ENCODE measurements around the gene AREL1.

The AREL1 gene

DNA sequence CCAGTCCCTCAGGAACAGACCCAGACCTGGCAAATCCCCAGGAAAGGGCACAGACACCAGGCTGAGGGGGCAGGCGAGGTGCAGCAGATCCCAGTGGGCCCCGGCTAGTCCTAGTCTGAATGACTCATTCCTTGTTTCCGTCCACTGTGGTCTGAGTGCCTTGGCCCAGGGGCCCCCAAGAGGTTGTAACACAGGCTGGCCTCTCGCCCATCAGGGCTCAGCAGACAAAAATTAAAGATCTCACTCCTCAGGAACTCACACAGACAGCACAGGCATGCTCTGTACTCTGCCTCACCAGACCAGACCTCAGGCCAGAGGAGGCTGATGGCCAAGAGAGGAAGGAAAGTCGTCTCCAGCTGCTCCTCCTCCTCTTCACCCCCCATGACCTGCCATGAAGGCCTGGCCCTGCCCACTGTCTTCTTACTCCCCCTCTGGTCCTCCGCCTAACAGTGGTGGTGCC, 93.2 kb downstream of the AREL1 start:
- DNase-seq (no peak), ATAC-seq (no peak)
- Mint-ChIP-seq H3K4me3 (peak overlapping the region in 1 of 2 donors; percentile 58), H3K27me3 (peaks cover 16% of the 10 kb centered on the region), H3K9me3 (no peaks in the 10 kb centered on the region), H3K27ac (peak overlapping the region in 1 of 2 donors; percentile 16), H3K4me1 (peaks cover 67% of the 10 kb centered on the region)

DNA sequence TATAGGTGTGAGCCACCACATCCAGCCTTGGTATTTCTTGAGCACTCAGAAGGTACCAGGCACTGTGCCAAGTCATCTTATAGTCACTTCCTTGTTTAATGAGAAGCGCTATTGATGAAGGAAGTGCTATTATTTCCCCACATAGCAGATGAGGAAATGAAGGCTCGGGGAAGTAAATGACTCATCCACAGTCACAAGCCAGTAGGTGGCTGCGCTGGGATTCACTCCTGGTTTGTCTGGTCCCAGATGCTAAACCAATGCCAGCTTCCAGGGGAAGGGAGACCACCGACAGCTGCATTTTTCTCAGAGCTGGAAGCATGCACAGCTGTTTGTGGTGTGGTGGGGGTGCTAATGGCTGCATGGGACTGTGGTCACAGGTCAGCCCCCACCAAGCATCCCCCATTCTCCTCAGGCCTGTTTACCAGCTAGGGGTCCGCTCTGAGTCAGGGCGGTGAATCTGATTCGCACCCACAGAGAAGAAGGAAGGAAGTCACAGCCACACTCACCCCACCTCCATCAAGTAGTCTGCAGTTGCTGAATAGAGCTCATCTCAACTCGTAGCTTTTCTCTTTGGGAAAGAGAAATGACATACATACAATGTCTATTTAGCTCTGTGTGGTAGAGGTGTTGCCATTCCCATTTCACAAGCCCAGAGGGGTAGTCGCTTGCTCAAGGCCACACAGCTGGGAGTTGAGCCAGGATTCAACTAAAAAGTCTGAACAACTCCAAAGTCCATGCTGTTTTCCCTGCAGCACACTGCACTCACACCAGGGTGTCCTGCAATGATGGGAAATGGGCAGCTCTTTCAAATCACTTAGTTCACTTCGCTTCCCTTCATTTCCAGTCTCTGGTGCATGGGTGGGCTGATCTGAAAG, 94.6 kb downstream of the AREL1 start:
- H3K27me3 Mint-ChIP-seq, result peaks cover 30% of the 10 kb centered on the region
- DNase-seq (peak; percentile 65 to 86), ATAC-seq (peak; percentile 86)
- peak overlapping the region; percentile 30 to 44 for H3K27ac Mint-ChIP-seq
- peak overlapping the region; percentile 56 to 59 for H3K4me3 Mint-ChIP-seq
- peaks cover 80% of the 10 kb centered on the region for H3K4me1 Mint-ChIP-seq
- H3K9me3 Mint-ChIP-seq, result no peaks in the 10 kb centered on the region

DNA sequence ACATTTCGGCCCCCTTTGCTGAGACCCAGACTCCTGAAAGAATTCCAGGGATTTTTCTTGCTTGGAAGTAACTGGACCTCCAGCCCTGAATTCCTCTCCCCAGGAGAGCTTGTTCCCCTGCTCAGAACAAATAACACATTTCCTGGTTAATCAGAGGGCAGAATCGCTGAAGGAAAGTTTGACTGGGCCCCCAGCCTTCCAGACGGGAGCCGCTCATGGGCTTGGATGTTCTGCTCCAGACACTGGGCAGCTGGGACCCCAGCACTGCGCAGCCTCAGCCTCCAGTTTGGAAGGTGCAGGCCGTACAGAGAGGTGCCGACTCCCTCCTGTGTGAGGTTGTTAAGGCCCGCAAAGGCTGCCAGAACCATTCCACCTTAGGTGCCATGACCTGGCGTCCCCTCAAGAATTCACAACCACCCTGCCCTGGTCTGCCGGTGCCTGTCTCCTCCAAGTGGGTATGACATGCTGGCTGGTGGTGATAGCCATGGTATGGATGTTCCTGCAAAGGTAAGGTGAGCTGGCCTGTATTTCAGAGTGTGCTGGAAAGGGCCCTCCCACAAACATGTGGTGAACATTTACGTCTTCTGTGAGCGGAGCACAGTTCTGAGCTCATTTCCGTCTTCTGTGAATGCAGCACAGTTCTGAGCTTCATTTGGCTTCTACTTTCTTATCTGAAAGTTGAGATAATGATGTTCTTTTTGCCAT, 95.7 kb downstream of the AREL1 start:
- Mint-ChIP-seq H3K4me3 (no peak overlapping the region), H3K27me3 (peaks cover 33% of the 10 kb centered on the region), H3K4me1 (peaks cover 82% of the 10 kb centered on the region), H3K27ac (no peak overlapping the region), H3K9me3 (no peaks in the 10 kb centered on the region)
- DNase-seq, result no peak
- no peak for ATAC-seq

DNA sequence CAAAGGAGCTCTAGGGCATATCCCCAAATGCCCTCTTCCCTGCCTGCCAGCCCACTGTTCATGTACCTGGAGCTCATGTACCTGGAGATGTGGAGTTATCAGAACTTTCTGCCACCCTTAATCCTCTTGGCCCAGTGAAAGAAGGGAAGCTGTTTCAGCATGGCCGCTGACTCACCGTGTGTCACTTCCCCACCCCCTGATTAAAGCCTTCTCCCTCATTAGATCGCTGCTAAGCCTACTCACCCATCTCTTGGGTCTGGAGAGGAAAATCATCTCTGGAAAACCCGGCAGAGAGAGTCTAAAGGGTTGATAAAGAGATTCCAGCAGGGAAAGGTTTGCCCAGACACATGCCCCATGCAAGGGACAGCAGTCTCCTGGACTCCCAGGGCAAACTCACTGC, 96.4 kb downstream of the AREL1 start:
- Mint-ChIP-seq H3K27me3 (peaks cover 37% of the 10 kb centered on the region), H3K4me1 (peaks cover 85% of the 10 kb centered on the region), H3K9me3 (no peaks in the 10 kb centered on the region), H3K4me3 (no peak overlapping the region), H3K27ac (no peak overlapping the region)
- no peak for DNase-seq
- ATAC-seq, result no peak

DNA sequence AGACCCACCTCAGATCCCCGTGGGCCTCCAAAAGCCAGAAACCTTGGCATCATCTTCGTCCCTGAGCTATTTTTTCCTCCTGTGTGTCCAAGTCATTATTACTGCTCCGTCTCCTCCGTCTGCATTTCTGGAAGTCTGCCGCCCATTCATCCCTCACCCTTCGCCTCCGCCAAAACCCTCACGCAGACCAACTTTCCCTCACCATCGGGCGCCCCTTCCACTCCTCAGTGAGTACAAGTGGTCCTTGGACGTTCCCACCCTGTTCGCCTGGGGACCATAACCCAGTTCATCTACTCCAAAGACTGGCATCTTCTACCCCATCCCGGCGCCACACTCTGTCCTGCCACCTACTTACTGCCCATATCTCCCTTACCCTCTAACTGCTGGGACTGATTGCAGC, 97.1 kb downstream of the AREL1 start:
- Mint-ChIP-seq H3K4me1 (peaks cover 79% of the 10 kb centered on the region), H3K27me3 (peaks cover 44% of the 10 kb centered on the region), H3K9me3 (no peaks in the 10 kb centered on the region), H3K27ac (peak overlapping the region in 1 of 2 donors; percentile 43), H3K4me3 (no peak overlapping the region)
- ATAC-seq (no peak), DNase-seq (no peak)

DNA sequence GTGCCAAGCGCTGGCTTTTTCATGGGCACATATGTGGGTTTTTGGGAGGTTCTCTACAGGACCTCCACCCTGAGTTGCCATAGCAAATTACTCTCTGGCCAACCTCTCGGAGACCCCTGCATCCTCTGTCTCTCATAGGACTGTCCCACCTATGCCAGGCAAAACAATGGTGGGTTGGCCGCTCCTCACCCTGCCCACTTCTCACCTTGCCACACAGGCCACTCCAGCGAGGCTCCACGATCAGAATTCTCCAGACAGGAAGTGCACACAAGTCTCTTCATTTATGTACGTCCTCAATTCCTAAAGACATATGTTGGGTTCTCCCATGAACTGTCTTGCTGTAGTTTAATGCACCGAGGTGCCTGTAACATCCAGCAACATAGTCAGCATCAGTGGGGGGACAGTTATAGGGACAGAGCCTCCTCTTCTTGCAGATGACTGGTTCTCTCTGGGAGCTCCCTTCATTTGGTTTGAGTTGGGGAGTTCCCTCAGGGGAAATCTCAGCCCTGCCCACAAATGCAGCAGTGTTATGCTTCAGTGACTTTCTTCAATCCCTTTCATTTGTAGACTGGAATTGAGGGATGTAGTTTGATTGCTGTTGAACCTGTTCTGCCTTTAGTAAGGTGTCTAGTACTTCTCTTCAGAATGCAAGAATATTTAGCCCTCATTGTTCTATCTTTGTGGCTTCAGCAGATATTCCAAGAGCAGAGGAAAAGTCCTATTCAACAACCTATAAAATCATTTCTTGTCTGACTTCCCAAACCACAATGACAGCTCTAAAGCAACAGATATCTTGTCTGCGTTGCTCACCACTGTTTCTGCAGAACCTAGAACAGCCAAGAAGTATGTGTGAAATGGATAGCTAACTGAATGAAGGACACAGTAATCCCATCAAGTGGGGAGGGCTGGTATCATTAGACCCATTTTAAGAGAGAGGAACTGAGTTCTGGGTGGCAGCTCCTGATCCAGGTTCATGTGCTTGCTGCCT, 98.1 kb downstream of the AREL1 start:
- ATAC-seq, result no peak
- no peaks in the 10 kb centered on the region for H3K9me3 Mint-ChIP-seq
- H3K27ac Mint-ChIP-seq, result no peak overlapping the region
- H3K4me3 Mint-ChIP-seq, result no peak overlapping the region
- peaks cover 53% of the 10 kb centered on the region for H3K27me3 Mint-ChIP-seq
- peaks cover 70% of the 10 kb centered on the region for H3K4me1 Mint-ChIP-seq
- no peak for DNase-seq

DNA sequence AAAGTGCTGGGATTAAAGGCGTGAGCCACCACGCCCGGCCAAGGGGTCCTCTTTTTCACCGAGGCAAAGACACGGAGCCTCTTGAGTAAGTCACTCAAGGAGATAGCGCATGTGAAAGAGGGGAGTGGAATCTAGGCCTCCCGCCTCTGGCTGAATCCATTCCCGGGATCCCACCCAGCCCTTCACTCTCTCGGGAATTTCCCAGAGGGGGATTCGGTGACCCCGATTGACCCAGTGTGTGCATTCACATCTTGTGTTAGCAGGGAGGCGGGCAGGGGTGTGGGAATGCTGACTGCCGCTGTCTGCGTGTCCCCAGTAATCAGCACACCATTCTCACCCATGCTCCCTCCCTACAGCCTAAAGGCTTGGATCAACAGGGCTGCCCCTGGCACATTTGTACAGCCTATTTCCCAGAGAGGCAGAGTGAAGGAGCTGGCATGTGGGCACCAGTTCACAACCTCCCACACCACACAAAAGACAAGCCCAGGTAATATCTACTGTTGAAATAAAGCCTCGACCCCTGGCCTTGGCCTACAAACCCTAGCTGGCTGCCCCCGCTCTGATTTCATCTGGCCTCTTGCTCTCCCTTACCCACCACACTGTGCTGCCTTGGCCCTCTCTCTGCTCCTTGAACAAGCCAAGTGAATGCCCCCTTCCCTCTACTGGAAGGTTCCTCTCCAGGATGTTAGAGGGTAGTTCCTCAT, 99.5 kb downstream of the AREL1 start:
- Mint-ChIP-seq H3K4me1 (peaks cover 67% of the 10 kb centered on the region), H3K27me3 (peaks cover 56% of the 10 kb centered on the region), H3K27ac (peak overlapping the region in 1 of 2 donors; percentile 68), H3K9me3 (no peaks in the 10 kb centered on the region), H3K4me3 (peak overlapping the region in 1 of 2 donors; percentile 44)
- DNase-seq (no peak), ATAC-seq (no peak)

DNA sequence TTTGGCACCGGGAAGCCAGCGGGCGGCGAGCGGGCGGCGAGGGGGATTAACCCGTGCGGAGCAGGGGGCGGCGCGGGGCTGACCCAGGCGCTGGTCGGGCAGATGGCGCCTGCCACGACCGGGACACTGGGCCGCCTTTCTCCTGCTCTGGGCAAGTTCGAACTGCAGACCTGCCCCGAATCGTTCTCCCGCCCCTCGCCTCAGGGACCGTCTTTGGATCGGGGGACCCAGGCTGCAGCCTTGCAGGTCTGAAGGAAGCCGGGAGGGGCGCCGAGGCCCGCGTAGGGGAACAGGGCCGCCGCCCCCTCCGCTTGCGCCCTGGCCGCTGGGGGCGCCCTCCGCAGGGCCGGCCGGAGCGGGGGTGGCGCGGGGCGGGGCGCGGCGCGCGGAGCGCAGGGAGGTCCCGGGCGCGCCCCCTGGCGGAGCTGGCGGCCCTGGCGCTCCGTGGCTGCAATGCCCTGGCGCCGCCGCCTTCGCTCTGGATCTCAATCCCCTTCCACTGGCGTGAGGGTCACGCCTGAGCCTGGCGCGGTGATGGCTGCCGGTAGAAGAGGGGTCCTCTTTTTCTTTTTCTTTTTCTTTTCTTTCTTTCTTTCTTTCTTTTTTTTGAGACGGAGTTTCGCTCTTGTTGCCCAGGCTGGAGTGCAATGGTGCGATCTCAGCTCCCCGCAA, 100.4 kb downstream of the AREL1 start:
- peak overlapping the region; percentile 81 to 90 for H3K4me3 Mint-ChIP-seq
- peaks cover 56% of the 10 kb centered on the region for H3K27me3 Mint-ChIP-seq

DNA sequence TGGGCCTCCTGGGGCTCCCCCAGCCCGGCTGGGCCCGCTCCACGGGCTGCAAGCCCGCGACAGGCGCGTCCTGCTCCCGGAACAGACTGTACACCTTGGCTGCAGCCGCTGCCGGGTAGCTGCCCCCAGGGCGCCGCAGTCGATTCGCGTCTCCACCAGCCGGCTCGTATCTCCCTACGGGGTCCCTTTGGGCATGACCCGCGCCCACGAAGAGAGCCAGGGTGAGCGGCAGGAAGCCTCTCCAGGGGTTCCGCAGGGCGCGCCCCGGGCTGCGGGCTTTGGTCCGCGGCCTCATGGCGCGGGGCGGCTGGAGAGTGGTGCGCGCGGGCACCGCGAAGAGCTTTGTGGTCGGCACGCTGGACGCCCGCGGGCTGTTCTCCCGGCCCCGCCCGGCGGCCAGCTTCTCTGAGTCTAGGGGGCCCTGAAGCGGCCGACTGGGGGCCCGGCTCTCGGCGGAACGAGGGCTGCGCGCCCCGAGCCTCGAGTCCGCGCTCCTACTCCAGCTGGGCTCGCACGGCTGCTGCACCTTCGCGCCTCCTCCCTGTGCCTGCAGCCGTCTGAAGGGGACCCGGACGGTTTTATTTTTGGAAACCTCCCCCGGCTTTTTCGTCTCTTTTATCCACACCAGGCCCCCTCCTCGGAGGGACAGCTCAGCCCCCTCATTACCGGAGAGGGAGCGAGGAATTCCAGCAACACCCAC, 101.1 kb downstream of the AREL1 start, which contains the start of gene LTBP2:
LTBP2 (minus strand) TSS at position 588 of the 700 bp plus-strand sequence; CDS start at position 295, 293 bp downstream.
- H3K4me1 Mint-ChIP-seq, result peaks cover 51% of the 10 kb centered on the region
- peaks cover 56% of the 10 kb centered on the region for H3K27me3 Mint-ChIP-seq
- DNase-seq, result peak in 1 of 2 donors; percentile 37
- no peaks in the 10 kb centered on the region for H3K9me3 Mint-ChIP-seq
- peak; percentile 36 for ATAC-seq
- H3K4me3 Mint-ChIP-seq, result peak within 1 kb of the TSS; percentile 81 to 90
- H3K27ac Mint-ChIP-seq, result no peak within 1 kb of the TSS

More for the DNA sequence above, 100.4 kb downstream of the AREL1 start:
- ATAC-seq, result peak; percentile 87
- no peak overlapping the region for H3K27ac Mint-ChIP-seq
- no peaks in the 10 kb centered on the region for H3K9me3 Mint-ChIP-seq
- H3K4me1 Mint-ChIP-seq, result peaks cover 58% of the 10 kb centered on the region
- peak; percentile 85 to 93 for DNase-seq
